IMR-90 (cell line): Measurements from ENCODE around the gene CCDC179. TPM values are rescaled to one million over a fixed set of nuclear protein-coding genes. Genes with fewer than 3 reads are reported as not detected.
A peak's percentile ranks its signal among the peaks of the same experiment; 100 is the strongest.

ENCODE experiments used
- ATAC-seq: fragments of 200-7000 bp; cut with Tn5 transposase; 2 replicates; pipeline ENCODE4 v1.9.1; 2020; ENCODE audit warnings: low read depth, mild to moderate bottlenecking, moderate library complexity
- BruUV-seq: library from RNA; stranded (reverse); fragments of 400-500 nt; replicated peaks from 2 replicates; lab custom pipeline; 2021; lab: Mats Ljungman, UMichigan
- CTCF ChIA-PET: fragments of 300-600 bp; formaldehyde crosslinking; extraction: SDS; loops from one replicate; lab custom pipeline; 2021; ENCODE audit warnings: antibody characterized with exemption; lab: Yijun Ruan, JAX
- POLR2A ChIA-PET: fragments of 300-600 bp; sonication (Branson Sonifier 250); formaldehyde crosslinking; loops from one replicate; lab custom pipeline; 2022; ENCODE audit warnings: antibody characterized with exemption; ENCODE audit not compliant: unreplicated experiment; lab: Charles Lee
- DNase-seq: peaks from one replicate; pipeline ENCODE4 v3.0.0; 2013
- H2AFZ ChIP-seq: replicated peaks from 2 replicates; pipeline ENCODE3; 2013; ENCODE audit warnings: low read length, mild to moderate bottlenecking; ENCODE audit not compliant: poor library complexity
- H2AK5ac ChIP-seq: 2 replicates; pipeline ENCODE4 v1.6.1; 2013; ENCODE audit warnings: low read depth, low read length, inconsistent platforms
- H2AK9ac ChIP-seq: replicated peaks from 2 replicates; pipeline ENCODE3; 2013; ENCODE audit warnings: mild to moderate bottlenecking, low read depth, low read length, moderate library complexity; ENCODE audit not compliant: poor library complexity
- H2BK120ac ChIP-seq: 2 replicates; pipeline ENCODE4 v1.6.1; 2013; ENCODE audit warnings: low read depth, low read length, inconsistent platforms
- H2BK15ac ChIP-seq: 3 replicates; pipeline ENCODE4 v1.6.1; 2013; ENCODE audit warnings: low read depth, low read length, inconsistent platforms
- H2BK20ac ChIP-seq: 2 replicates; pipeline ENCODE4 v1.6.1; 2013; ENCODE audit warnings: low read depth, mild to moderate bottlenecking, inconsistent platforms, low read length, moderate library complexity
- H2BK5ac ChIP-seq: 2 replicates; pipeline ENCODE4 v1.6.1; 2013; ENCODE audit warnings: mild to moderate bottlenecking, low read depth, low read length, inconsistent platforms; ENCODE audit not compliant: poor library complexity, severe bottlenecking
- H3K14ac ChIP-seq: replicated peaks from 2 replicates; pipeline ENCODE4 v1.6.1; 2013; ENCODE audit warnings: low read depth, low read length, inconsistent platforms
- H3K18ac ChIP-seq: 2 replicates; pipeline ENCODE4 v1.6.1; 2013; ENCODE audit warnings: low read depth, low read length, control low read depth
- H3K23ac ChIP-seq: 2 replicates; pipeline ENCODE4 v1.6.1; 2013; ENCODE audit warnings: low read depth, low read length, inconsistent platforms
- H3K27ac ChIP-seq: 2 replicates; pipeline ENCODE4 v1.5.1; 2013; ENCODE audit warnings: mild to moderate bottlenecking, control low read depth, low read length; ENCODE audit not compliant: insufficient read depth
- H3K27me3 ChIP-seq: 2 replicates; pipeline ENCODE4 v1.6.1; 2013; ENCODE audit warnings: low read length; ENCODE audit not compliant: control insufficient read depth, insufficient read depth
- H3K36me3 ChIP-seq: 2 replicates; pipeline ENCODE4 v1.6.1; 2013; ENCODE audit warnings: low read length, mixed read lengths; ENCODE audit not compliant: control insufficient read depth, insufficient read depth
- H3K4ac ChIP-seq: 2 replicates; pipeline ENCODE4 v1.6.1; 2013; ENCODE audit warnings: low read depth, low read length, inconsistent platforms
- H3K4me1 ChIP-seq: 2 replicates; pipeline ENCODE4 v1.6.1; 2013; ENCODE audit warnings: low read length, mixed read lengths; ENCODE audit not compliant: control insufficient read depth, insufficient read depth
- H3K4me2 ChIP-seq: 2 replicates; pipeline ENCODE4 v1.6.1; 2013; ENCODE audit warnings: low read depth, mild to moderate bottlenecking, control low read depth, low read length, moderate library complexity
- H3K4me3 ChIP-seq: 2 replicates; pipeline ENCODE4 v1.5.1; 2013; ENCODE audit warnings: low read depth, mild to moderate bottlenecking, control low read depth, low read length, moderate library complexity; ENCODE audit not compliant: insufficient read depth
- H3K56ac ChIP-seq: 2 replicates; pipeline ENCODE4 v1.6.1; 2013; ENCODE audit warnings: low read length, inconsistent platforms; ENCODE audit not compliant: insufficient read depth; ENCODE audit errors: extremely low read depth
- H3K79me1 ChIP-seq, 2 experiments: 2 replicates each; pipeline ENCODE4 v1.6.1; 2013; ENCODE audit warnings: low read length in 2 of 2, inconsistent platforms in 1 of 2, low read depth in 1 of 2
- H3K9ac ChIP-seq: 2 replicates; pipeline ENCODE4 v1.6.1; 2013; ENCODE audit warnings: low read depth, low read length, control low read depth
- H3K9me1 ChIP-seq: 2 replicates; pipeline ENCODE4 v1.6.1; 2013; ENCODE audit warnings: low read length, inconsistent platforms; ENCODE audit not compliant: insufficient read depth
- H3K9me3 ChIP-seq: 2 replicates; pipeline ENCODE4 v1.6.1; 2013; ENCODE audit warnings: low read length; ENCODE audit not compliant: control insufficient read depth, insufficient read depth
- H4K20me1 ChIP-seq: 2 replicates; pipeline ENCODE4 v1.6.1; 2013; ENCODE audit warnings: low read length, inconsistent platforms; ENCODE audit not compliant: insufficient read depth
- H4K5ac ChIP-seq: 2 replicates; pipeline ENCODE4 v1.6.1; 2013; ENCODE audit warnings: mild to moderate bottlenecking, low read depth, low read length, control low read depth
- H4K8ac ChIP-seq, 2 experiments: 2 replicates each; pipeline ENCODE4 v1.6.1; 2013; ENCODE audit warnings: low read depth in 2 of 2, low read length in 2 of 2, control low read depth in 1 of 2, inconsistent platforms in 1 of 2
- H4K91ac ChIP-seq: 2 replicates; pipeline ENCODE4 v1.6.1; 2013; ENCODE audit warnings: low read depth, low read length, inconsistent platforms; ENCODE audit not compliant: insufficient read depth
- BHLHE40 ChIP-seq: fragments of 150-350 bp; IDR thresholded peaks from 2 replicates; pipeline ENCODE4 v1.6.1; 2016; ENCODE audit warnings: mild to moderate bottlenecking, low read depth, low read length
- CEBPB ChIP-seq: IDR thresholded peaks from 2 replicates; pipeline ENCODE4 v1.6.1; 2012; ENCODE audit warnings: low read depth, low read length, improper control_type of control experiment
- CTCF ChIP-seq: conservative IDR thresholded peaks from 2 replicates; pipeline ENCODE4 v1.5.1; 2012; ENCODE audit warnings: mild to moderate bottlenecking, low read depth, low read length, improper control_type of control experiment
- ELK1 ChIP-seq: fragments of 150-350 bp; IDR thresholded peaks from 2 replicates; pipeline ENCODE4 v1.6.1; 2016; ENCODE audit warnings: low read depth, mild to moderate bottlenecking, low read length, moderate library complexity, borderline replicate concordance
- FOS ChIP-seq: fragments of 150-350 bp; IDR thresholded peaks from 2 replicates; pipeline ENCODE4 v1.6.1; 2016; ENCODE audit warnings: low read depth, low read length
- MXI1 ChIP-seq: IDR thresholded peaks from 2 replicates; pipeline ENCODE4 v1.6.1; 2012; ENCODE audit warnings: low read depth, mild to moderate bottlenecking, low read length, moderate library complexity, borderline replicate concordance
- POLR2A ChIP-seq: IDR thresholded peaks from 2 replicates; pipeline ENCODE4 v1.6.1; 2012; ENCODE audit warnings: mild to moderate bottlenecking, low read depth, low read length
- RAD21 ChIP-seq: IDR thresholded peaks from 2 replicates; pipeline ENCODE4 v1.6.1; 2012; ENCODE audit warnings: low read length, improper control_type of control experiment
- RFX5 ChIP-seq: IDR thresholded peaks from 2 replicates; pipeline ENCODE4 v1.8.0; 2012; ENCODE audit warnings: low read depth, mild to moderate bottlenecking, low read length, moderate library complexity
- SMC3 ChIP-seq: fragments of 150-350 bp; IDR thresholded peaks from 2 replicates; pipeline ENCODE4 v1.6.1; 2016; ENCODE audit warnings: low read depth, mild to moderate bottlenecking, antibody characterized with exemption, low read length, moderate library complexity
- USF2 ChIP-seq: fragments of 150-350 bp; IDR thresholded peaks from 2 replicates; pipeline ENCODE4 v1.6.1; 2017; ENCODE audit warnings: mild to moderate bottlenecking, antibody characterized with exemption, low read length, low read depth
- WGBS, 2 experiments: methylation state at CpG; one replicate each; pipeline versions ENCODE4 v1.1.5 to v1.1.7; 2013; ENCODE audit warnings: missing lambda C conversion rate in 2 of 2; ENCODE audit not compliant: insufficient read length in 1 of 2; ENCODE audit errors: extremely low coverage in 2 of 2; 5-methylcytosine and 5-hydroxymethylcytosine counted together
- dilution Hi-C: fragments of 300-500 bp; cut with HindIII; formaldehyde crosslinking; loops from one replicate; pipeline ENCODE4 v1.14.3; 2018; ENCODE audit warnings: low sequenced_read_pairs; ENCODE audit not compliant: unreplicated experiment
- in situ Hi-C: fragments of 300-500 bp; cut with MboI; formaldehyde crosslinking; loops from 3 replicates; pipeline ENCODE4 v1.14.3; 2019; ENCODE audit warnings: low sequenced_read_pairs, inconsistent platforms, mixed read lengths
- intact Hi-C: fragments of 100-400 bp; cut with micrococcal nuclease; formaldehyde crosslinking; loops from 2 replicates; pipeline ENCODE4 v1.10.0; 2022
- polyA plus RNA-seq, 3 experiments: library from polyadenylated mRNA; depleted of rRNA; stranded (reverse); fragments of >200 nt; gene quantifications; 2 replicates each; pipeline ENCODE4 v1.2.3, GENCODE V29; 2012; ENCODE audit warnings: low replicate concordance in 1 of 3
- total RNA-seq: library from RNA; depleted of rRNA; stranded (reverse); fragments of >200 nt; gene quantifications from 2 replicates; pipeline ENCODE4 v1.2.3, GENCODE V29; 2012

The CCDC179 gene
- total and polyA plus RNA-seq, 2 of the 4 experiments (the other 2 are of a cell fraction) = not detected

GRCh38 chr11:22890227-22890626 is 30.0 kb upstream of the CCDC179 start:
- BruUV-seq = no TSS peak
- in situ Hi-C loops = loop anchor here (25.0 kb wide), 1 partner anchor 1497 kb away; no protein-coding TSS in a partner anchor
- WGBS, 2 experiments = no CpG with 5 or more reads among the region's 2 CpGs

More at GRCh38 chr11:22890227-22890626, 30.0 kb upstream of the CCDC179 start:
- Histone ChIP-seq H4K5ac (no peak overlapping the region), H4K20me1 (no peaks in the 10 kb centered on the region), H4K8ac (no peak overlapping the region), H3K18ac (no peak overlapping the region), H2AFZ (no peak overlapping the region), H2BK5ac (no peak overlapping the region), H3K4me2 (no peak overlapping the region), H2AK9ac (no peak overlapping the region), H3K4me3 (no peak overlapping the region), H3K4ac (no peak overlapping the region), H3K23ac (no peak overlapping the region), H3K27ac (no peak overlapping the region), H3K56ac (no peak overlapping the region), H3K27me3 (no peaks in the 10 kb centered on the region), H2AK5ac (no peak overlapping the region), H3K9me1 (no peaks in the 10 kb centered on the region), H3K9me3 (no peaks in the 10 kb centered on the region; the same call in 1 of the 2 replicates), H3K79me1 (no peaks in the 10 kb centered on the region), H2BK20ac (no peak overlapping the region), H3K14ac (no peak overlapping the region), H3K36me3 (no peaks in the 10 kb centered on the region), H3K4me1 (peaks cover 2% of the 10 kb centered on the region; the same call in 1 of the 2 replicates), H2BK120ac (no peak overlapping the region), H2BK15ac (no peak overlapping the region), H4K91ac (no peak overlapping the region), H3K9ac (no peak overlapping the region)
- ChIA-PET POLR2A (no interaction called here), CTCF (no interaction called here)
- intact Hi-C loops = no loop called here
- DNase-seq = peak; percentile 2
- dilution Hi-C loops = no loop called here
- ATAC-seq = no peak
- no peak for TF ChIP-seq RAD21
- TF ChIP-seq USF2 = no peak
- no peak for TF ChIP-seq CTCF
- TF ChIP-seq POLR2A = no peak
- TF ChIP-seq RFX5 = no peak
- TF ChIP-seq BHLHE40 = no peak
- TF ChIP-seq FOS = no peak
- TF ChIP-seq SMC3 = no peak
- no peak for TF ChIP-seq MXI1
- no peak for TF ChIP-seq ELK1
- TF ChIP-seq CEBPB = no peak
